Fibroblast of lung (primary cell): Measurements from ENCODE around the gene CAPN15.

Source experiments
- EZH2 ChIP-seq: IDR thresholded peaks from 2 replicates; pipeline ENCODE4 v1.5.1; 2012; ENCODE audit warnings: low read length, control low read depth, mild to moderate bottlenecking; ENCODE audit errors: missing control alignments
- TF ChIP-seq, protein P1 (sequence below), 2 donors: IDR thresholded peaks in 1 of 2; conservative IDR thresholded peaks in 1 of 2; 1 replicate in 1 of 2; 2 replicates in 1 of 2; pipeline ENCODE4 v1.5.1; 2011 to 2012; ENCODE audit warnings: low read length in 2 of 2, control low read depth in 1 of 2, inconsistent platforms in 1 of 2, low read depth in 1 of 2, mild to moderate bottlenecking in 1 of 2

DNA sequence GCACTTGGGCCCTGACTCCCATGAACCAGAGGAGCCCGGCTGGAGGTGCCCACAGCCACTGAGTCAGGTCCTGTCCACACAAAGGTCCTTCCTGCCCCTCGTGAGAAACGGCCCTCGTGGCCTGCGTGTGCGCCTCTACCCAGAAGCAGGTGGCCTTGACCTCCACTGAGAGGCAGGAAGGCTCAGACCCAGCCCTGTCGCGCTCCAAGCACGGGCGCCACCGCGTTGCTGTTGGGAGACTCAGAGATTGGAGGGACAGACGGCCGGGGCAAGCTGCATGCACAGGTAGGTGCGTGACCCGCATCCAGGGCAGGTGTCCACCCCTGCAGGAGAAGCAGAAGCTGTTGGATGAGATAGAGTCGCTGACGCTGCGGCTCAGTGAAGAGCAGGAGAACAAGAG, 8.1 kb upstream of the CAPN15 start:
- TF ChIP-seq, protein P1, sequence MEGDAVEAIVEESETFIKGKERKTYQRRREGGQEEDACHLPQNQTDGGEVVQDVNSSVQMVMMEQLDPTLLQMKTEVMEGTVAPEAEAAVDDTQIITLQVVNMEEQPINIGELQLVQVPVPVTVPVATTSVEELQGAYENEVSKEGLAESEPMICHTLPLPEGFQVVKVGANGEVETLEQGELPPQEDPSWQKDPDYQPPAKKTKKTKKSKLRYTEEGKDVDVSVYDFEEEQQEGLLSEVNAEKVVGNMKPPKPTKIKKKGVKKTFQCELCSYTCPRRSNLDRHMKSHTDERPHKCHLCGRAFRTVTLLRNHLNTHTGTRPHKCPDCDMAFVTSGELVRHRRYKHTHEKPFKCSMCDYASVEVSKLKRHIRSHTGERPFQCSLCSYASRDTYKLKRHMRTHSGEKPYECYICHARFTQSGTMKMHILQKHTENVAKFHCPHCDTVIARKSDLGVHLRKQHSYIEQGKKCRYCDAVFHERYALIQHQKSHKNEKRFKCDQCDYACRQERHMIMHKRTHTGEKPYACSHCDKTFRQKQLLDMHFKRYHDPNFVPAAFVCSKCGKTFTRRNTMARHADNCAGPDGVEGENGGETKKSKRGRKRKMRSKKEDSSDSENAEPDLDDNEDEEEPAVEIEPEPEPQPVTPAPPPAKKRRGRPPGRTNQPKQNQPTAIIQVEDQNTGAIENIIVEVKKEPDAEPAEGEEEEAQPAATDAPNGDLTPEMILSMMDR (conservative IDR thresholded peaks at IDR 0.05 in 1 of 2, IDR thresholded peaks at IDR 0.05 in 1 of 2; ENCODE audit: low read depth in 1 of 2, low read length in 2 of 2), result no peak
- no peak for TF ChIP-seq EZH2
